Measurements from ENCODE around the gene OR52I2. TPM values are rescaled to one million over a fixed set of nuclear protein-coding genes. Genes with fewer than 3 reads are reported as not detected.

Gene OR52I2
- not detected for total RNA-seq

DNA sequence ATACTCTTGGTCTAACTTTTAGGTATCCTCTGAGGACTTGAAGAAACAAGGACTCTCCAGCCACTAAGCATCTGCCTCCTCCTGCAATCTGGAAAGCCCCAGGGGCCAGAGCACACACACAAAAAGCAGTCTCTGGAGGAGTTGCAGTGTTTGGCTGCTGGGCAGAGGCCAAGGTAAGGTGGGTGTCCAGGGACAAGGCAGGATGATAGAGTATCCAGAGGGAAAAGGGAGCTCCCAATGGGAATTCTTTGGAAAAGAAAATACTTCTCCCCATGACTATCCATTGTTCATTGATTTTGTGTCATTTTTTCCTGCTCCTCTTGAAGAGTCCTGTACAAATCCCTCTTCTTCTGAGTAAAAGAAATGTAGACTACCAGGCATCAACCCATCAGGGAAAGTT is at the start of gene OR52I2:
Gene OR52I2, plus strand, starts transcription at position 301 of the 400 bp plus-strand sequence.
- no peaks in the 10 kb centered on the region for H3K36me3 Mint-ChIP-seq (ENCODE audit: low read depth)
- ATAC-seq, result no peak
- H3K27ac Mint-ChIP-seq, result no peak within 1 kb of the TSS
- no peak within 1 kb of the TSS for H3K4me3 Mint-ChIP-seq
- DNase-seq, result no peak
- ChIA-PET POLR2A (no interaction called here), CTCF (no interaction called here)
- no peaks in the 10 kb centered on the region for H3K9me3 Mint-ChIP-seq (ENCODE audit: insufficient read depth)
- no peaks in the 10 kb centered on the region for H3K4me1 Mint-ChIP-seq (ENCODE audit: low read depth)
- peaks cover 37% of the 10 kb centered on the region for H3K27me3 Mint-ChIP-seq (ENCODE audit: low read depth)

DNA sequence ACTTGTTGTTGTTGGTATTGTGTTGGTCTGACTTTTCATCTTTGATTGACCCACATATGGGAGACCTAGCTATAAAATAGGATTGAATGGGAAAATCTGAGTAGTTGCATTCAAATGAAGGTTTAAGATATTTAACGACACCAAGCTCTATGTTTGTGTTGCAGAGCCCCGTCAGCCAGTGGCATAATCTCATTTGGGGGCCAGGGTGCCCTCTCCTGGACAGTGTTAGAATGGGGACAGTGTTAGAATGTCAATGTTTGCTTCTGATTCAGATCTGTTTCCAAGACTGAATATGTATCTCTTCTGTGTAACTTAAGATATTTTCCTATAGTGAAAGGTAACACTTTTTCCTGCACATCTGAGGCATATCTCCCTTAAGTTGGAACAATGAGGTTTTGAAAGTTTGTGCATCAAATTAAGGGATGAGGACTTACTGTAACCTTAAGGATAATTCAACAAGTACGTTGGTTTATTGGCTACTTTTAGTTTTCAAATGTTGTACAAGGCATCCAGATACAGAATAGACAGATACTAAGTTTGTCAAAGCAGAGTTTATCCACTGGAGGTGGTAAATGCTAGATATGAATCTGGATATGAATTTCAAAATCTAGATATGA is 41.8 kb upstream of the OR52I2 start:
- H3K4me3 Mint-ChIP-seq, result no peak overlapping the region
- H3K27ac Mint-ChIP-seq, result no peak overlapping the region
- H3K36me3 Mint-ChIP-seq (ENCODE audit: low read depth), result no peaks in the 10 kb centered on the region
- ATAC-seq (peak; percentile 70), DNase-seq (peak; percentile 61)
- H3K27me3 Mint-ChIP-seq (ENCODE audit: low read depth), result peaks cover 16% of the 10 kb centered on the region
- H3K9me3 Mint-ChIP-seq (ENCODE audit: insufficient read depth), result no peaks in the 10 kb centered on the region
- POLR2A ChIA-PET, result no interaction called here
- CTCF ChIA-PET, result interaction anchor here (0.6 to 9.5 kb wide), 11 partner anchors 10 to 357 kb away, joined by 3 to 109 read pairs (median 4); no protein-coding TSS in a partner anchor
- H3K4me1 Mint-ChIP-seq (ENCODE audit: low read depth), result no peaks in the 10 kb centered on the region

DNA sequence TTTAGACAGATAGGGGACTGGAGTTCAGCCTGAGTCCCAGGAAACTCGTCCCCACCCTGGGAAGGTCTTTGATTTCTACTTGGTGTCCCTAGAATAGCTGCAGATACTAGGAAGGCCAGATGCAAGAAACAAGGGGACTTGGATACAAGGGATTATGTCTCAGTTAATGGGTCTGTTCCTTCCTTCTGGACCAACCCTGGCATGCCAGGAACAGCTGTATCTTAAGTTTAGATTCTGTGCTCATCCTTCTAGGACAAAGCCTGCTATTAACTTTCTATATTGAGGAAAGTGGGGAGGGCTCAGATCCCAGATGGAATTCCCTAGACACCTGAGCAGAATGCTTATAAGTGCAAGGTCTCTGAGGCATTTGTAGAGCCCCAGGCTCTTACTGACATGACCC is 40.5 kb upstream of the OR52I2 start:
- Mint-ChIP-seq H3K27me3 (ENCODE audit: low read depth) (peaks cover 11% of the 10 kb centered on the region), H3K36me3 (ENCODE audit: low read depth) (no peaks in the 10 kb centered on the region), H3K9me3 (ENCODE audit: insufficient read depth) (no peaks in the 10 kb centered on the region), H3K4me1 (ENCODE audit: low read depth) (no peaks in the 10 kb centered on the region), H3K4me3 (no peak overlapping the region), H3K27ac (no peak overlapping the region)
- ATAC-seq (no peak), DNase-seq (no peak)
- ChIA-PET POLR2A (no interaction called here), CTCF (interaction anchor here (9.5 kb wide), 1 partner anchor 354 kb away, joined by 109 read pairs; no protein-coding TSS in a partner anchor)

DNA sequence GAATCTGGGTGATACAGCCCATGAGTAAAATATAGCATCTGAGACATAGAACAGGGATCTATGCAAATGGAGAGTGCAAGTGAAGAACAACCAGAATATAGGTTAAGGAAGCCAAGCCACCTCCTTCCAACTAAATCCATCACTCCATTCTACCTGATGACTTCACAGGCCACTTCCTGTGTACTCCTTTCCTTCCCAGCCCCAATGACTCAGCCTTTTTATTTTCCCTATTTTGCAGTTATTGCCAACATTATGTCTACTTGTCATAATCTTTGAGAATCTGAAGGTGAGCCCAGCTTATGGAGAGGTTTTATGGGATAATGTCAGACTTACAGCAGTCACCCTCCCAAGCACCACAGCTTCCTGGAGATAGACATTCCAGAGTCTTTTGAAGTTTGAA is 38.0 kb upstream of the OR52I2 start:
- Mint-ChIP-seq H3K27ac (no peak overlapping the region), H3K4me1 (ENCODE audit: low read depth) (no peaks in the 10 kb centered on the region), H3K27me3 (ENCODE audit: low read depth) (peaks cover 11% of the 10 kb centered on the region), H3K36me3 (ENCODE audit: low read depth) (no peaks in the 10 kb centered on the region), H3K9me3 (ENCODE audit: insufficient read depth) (no peaks in the 10 kb centered on the region), H3K4me3 (no peak overlapping the region)
- CTCF ChIA-PET, result interaction anchor here (9.5 kb wide), 1 partner anchor 357 kb away, joined by 109 read pairs; no protein-coding TSS in a partner anchor
- no peak for DNase-seq
- no peak for ATAC-seq
- POLR2A ChIA-PET, result interaction anchor here (0.6 kb wide), 1 partner anchor 434 kb away, joined by 3 read pairs; no protein-coding TSS in a partner anchor

DNA sequence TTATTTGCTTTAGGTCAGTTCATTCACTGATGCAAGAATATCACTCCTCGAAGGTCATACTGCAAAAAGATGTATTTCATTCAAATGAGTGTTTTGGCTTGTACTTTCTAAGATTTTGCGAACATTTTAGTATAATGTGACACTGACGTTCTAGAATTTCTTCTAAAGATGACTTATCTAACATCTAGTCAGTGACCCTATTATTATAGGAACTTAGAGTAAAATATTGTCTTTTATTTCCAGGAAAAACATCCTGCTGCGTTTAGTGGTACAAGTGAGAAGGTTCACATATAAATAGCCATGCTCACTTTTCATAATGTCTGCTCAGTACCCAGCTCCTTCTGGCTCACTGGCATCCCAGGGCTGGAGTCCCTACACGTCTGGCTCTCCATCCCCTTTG is 36.7 kb upstream of the OR52I2 start, which contains the start of gene OR52M1:
Gene OR52M1, plus strand, starts transcription at position 301 of the 400 bp plus-strand sequence. Its CDS starts 0 bp downstream, at position 301.
- no peak for DNase-seq
- no peak within 1 kb of the TSS for H3K27ac Mint-ChIP-seq
- no peak within 1 kb of the TSS for H3K4me3 Mint-ChIP-seq

DNA sequence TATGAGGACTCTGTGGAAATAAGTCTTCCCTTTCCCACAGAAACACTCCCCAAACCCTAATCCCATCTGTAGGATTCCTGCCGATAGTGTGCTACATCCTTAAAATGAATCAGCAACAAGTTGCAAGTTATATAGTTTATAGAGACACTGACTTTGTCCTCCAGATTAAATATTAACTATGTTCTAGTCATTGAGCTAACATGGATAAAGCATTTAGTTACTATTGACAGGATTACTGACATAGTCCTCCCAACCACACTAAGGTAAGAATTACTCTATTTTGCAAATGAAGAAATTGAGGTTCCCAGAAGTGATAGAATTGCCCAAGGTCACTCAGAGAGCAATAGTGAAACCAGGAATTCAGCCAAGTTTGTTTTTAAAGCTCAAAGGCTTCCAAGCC is 34.7 kb upstream of the OR52I2 start:
- no peak overlapping the region for H3K27ac Mint-ChIP-seq
- DNase-seq (no peak), ATAC-seq (no peak)
- H3K4me1 Mint-ChIP-seq (ENCODE audit: low read depth), result no peaks in the 10 kb centered on the region
- no peaks in the 10 kb centered on the region for H3K9me3 Mint-ChIP-seq (ENCODE audit: insufficient read depth)
- ChIA-PET CTCF (interaction anchor here (9.5 kb wide), 1 partner anchor 360 kb away, joined by 109 read pairs; no protein-coding TSS in a partner anchor), POLR2A (no interaction called here)
- H3K4me3 Mint-ChIP-seq, result no peak overlapping the region
- H3K27me3 Mint-ChIP-seq (ENCODE audit: low read depth), result peaks cover 13% of the 10 kb centered on the region
- no peaks in the 10 kb centered on the region for H3K36me3 Mint-ChIP-seq (ENCODE audit: low read depth)

More for the DNA sequence above, 36.7 kb upstream of the OR52I2 start, which contains the start of gene OR52M1:
- no peak for ATAC-seq
- Mint-ChIP-seq H3K27me3 (ENCODE audit: low read depth) (peaks cover 15% of the 10 kb centered on the region), H3K36me3 (ENCODE audit: low read depth) (no peaks in the 10 kb centered on the region), H3K9me3 (ENCODE audit: insufficient read depth) (no peaks in the 10 kb centered on the region), H3K4me1 (ENCODE audit: low read depth) (no peaks in the 10 kb centered on the region)
- ChIA-PET CTCF (interaction anchor here (9.5 kb wide), 1 partner anchor 358 kb away, joined by 109 read pairs; no protein-coding TSS in a partner anchor), POLR2A (no interaction called here)

DNA sequence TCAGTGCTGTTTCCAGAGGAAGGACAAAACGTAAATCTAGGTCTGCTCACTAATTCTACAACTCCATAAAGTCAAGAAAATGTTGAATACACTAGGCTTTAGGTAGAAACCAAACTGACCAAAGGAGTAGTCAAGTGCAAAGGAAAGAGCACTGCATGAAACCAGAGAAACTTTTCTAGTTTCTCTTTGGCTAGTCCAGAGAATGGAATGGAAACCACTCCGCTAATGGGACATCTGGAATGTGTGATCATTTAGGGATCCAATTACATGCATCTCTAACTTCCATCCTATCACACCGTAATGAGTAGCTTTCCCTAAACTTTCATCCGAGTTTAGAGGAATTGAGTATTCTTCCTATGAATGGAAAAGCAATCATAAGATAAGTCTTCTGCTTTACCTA is 34.1 kb upstream of the OR52I2 start:
- Mint-ChIP-seq H3K27me3 (ENCODE audit: low read depth) (peaks cover 8% of the 10 kb centered on the region), H3K27ac (no peak overlapping the region), H3K4me1 (ENCODE audit: low read depth) (no peaks in the 10 kb centered on the region), H3K36me3 (ENCODE audit: low read depth) (no peaks in the 10 kb centered on the region), H3K4me3 (no peak overlapping the region), H3K9me3 (ENCODE audit: insufficient read depth) (no peaks in the 10 kb centered on the region)
- ChIA-PET POLR2A (no interaction called here), CTCF (no interaction called here)
- ATAC-seq (no peak), DNase-seq (no peak)

DNA sequence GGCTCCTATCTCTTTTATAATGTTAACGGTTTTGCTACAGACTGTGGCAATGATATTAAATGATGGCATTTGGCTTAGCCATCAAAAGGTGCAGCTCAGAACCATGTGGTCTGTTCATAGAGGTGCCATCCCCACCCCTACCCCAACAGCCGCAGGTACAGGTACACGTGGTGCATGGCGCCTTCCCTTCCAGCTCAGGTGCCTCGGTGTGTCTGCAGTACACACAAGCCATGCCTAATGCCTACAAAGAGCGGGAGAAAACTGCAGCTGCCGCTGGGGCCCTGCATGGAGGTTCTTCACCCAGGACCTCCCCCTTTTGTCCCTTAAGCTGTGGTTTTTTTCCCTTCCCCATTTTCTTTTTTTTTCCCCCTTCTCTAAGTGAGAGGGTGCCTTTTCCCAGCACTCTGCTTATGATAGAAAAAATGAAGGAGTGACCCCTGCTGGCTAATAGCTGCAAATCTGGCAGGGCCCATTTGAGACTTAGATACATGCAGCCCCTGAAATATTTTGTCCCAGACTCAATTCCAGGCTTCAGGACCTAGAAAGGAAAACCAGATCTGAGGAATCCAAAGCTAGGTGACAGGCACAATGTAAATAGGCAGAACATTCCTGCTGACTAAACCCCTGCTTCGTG is 30.1 kb upstream of the OR52I2 start:
- no peaks in the 10 kb centered on the region for H3K4me1 Mint-ChIP-seq (ENCODE audit: low read depth)
- H3K9me3 Mint-ChIP-seq (ENCODE audit: insufficient read depth), result no peaks in the 10 kb centered on the region
- no peak overlapping the region for H3K27ac Mint-ChIP-seq
- no peak for ATAC-seq
- POLR2A ChIA-PET, result no interaction called here
- CTCF ChIA-PET, result interaction anchor here (0.7 to 2.7 kb wide), 4 partner anchors 35 to 369 kb away, joined by 3 to 13 read pairs (median 4); no protein-coding TSS in a partner anchor
- no peak for DNase-seq
- H3K36me3 Mint-ChIP-seq (ENCODE audit: low read depth), result no peaks in the 10 kb centered on the region
- H3K27me3 Mint-ChIP-seq (ENCODE audit: low read depth), result peaks cover 8% of the 10 kb centered on the region
- no peak overlapping the region for H3K4me3 Mint-ChIP-seq

DNA sequence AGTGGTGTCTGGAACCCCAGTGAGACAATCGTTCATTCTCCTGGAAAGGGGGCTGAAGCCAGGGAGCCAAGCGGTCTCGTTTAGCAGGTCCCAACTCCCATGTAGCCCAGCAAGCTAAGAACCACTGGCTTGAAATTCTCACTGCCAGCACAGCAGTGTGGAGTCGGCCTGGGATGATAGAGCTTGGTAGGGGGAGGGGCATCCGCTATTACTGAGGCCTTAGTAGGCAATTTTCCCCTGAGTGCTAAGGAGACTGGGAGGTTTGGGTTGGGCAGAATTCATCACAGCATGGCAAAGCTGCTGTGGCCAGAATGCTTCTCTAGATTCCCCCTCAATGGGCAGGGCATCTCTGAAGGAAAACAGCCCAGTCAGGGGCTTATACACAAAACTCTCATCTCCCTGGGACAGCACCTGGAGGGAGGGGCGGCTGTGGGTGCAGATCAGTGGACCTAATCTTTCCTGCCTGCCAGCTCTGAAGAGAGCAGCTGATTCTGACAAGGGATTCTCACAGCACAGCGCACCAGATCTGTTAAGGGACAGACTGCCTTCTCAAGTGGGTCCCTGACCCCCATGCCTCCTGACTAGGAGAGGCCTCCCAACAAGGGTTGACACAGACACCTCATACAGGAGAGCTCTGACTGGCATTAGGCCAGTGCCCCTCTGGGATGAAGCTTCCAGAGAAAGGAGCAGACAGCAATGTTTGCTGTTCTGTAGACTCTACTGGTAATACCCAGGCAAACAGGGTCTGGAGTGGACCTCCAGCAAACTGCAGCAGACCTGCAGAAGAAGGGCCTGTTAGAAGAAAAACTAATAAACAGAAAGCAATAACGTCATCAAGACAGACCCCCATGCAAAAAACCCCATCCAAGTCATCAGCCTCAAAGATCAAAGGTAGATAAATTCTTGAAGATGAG is 21.8 kb upstream of the OR52I2 start:
- no peak for DNase-seq
- Mint-ChIP-seq H3K36me3 (ENCODE audit: low read depth) (no peaks in the 10 kb centered on the region), H3K27me3 (ENCODE audit: low read depth) (peaks cover 19% of the 10 kb centered on the region), H3K9me3 (ENCODE audit: insufficient read depth) (peaks cover 6% of the 10 kb centered on the region), H3K4me1 (ENCODE audit: low read depth) (no peaks in the 10 kb centered on the region), H3K27ac (no peak overlapping the region), H3K4me3 (no peak overlapping the region)
- ChIA-PET POLR2A (no interaction called here), CTCF (no interaction called here)
- no peak for ATAC-seq

DNA sequence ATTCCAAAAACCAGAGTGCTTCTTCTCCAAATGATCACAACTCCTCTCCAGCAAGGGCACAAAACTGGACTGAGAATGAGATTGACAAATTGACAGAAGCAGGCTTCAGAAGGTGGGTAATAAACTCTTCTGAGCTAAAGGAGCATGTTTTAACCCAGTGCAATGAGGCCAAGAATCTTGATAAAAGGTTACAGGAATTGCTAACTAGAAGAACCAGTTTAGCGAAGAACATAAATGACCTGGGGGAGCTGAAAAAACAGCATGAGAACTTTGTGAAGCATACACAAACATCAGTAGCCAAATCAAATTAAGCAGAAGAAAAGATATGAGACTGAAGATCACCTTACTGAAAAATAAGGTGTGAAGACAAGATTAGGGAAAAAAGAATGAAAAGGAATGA is 21.1 kb upstream of the OR52I2 start:
- H3K4me3 Mint-ChIP-seq, result no peak overlapping the region
- ATAC-seq, result no peak
- H3K27me3 Mint-ChIP-seq (ENCODE audit: low read depth), result peaks cover 19% of the 10 kb centered on the region
- H3K27ac Mint-ChIP-seq, result no peak overlapping the region
- ChIA-PET POLR2A (no interaction called here), CTCF (no interaction called here)
- no peaks in the 10 kb centered on the region for H3K4me1 Mint-ChIP-seq (ENCODE audit: low read depth)
- H3K9me3 Mint-ChIP-seq (ENCODE audit: insufficient read depth), result peaks cover 6% of the 10 kb centered on the region
- H3K36me3 Mint-ChIP-seq (ENCODE audit: low read depth), result no peaks in the 10 kb centered on the region
- DNase-seq, result no peak

DNA sequence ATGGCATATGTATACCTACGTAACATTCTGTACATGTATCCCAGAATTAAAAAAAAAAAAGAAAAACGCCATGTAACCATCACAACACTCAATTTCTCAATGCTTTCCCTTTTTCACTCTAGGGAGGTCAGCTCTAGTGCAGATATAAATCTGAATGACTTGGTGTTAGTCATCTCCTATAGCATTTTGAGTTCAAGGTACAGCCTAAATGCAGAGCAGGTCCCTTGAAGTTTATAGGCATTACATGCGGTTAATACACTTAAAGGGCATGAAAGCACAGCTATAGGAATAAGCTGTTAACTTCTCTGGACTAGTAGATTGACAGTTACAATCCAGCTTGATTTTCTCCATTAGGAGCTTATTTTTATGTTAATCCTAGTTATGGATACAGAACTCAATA is 16.2 kb upstream of the OR52I2 start:
- Mint-ChIP-seq H3K27me3 (ENCODE audit: low read depth) (peaks cover 21% of the 10 kb centered on the region), H3K9me3 (ENCODE audit: insufficient read depth) (peaks cover 6% of the 10 kb centered on the region), H3K4me3 (no peak overlapping the region), H3K36me3 (ENCODE audit: low read depth) (no peaks in the 10 kb centered on the region), H3K4me1 (ENCODE audit: low read depth) (no peaks in the 10 kb centered on the region), H3K27ac (no peak overlapping the region)
- ATAC-seq (no peak), DNase-seq (no peak)
- ChIA-PET POLR2A (no interaction called here), CTCF (interaction anchor here (1.7 kb wide), 1 partner anchor 26 kb away, joined by 3 read pairs; no protein-coding TSS in a partner anchor)

DNA sequence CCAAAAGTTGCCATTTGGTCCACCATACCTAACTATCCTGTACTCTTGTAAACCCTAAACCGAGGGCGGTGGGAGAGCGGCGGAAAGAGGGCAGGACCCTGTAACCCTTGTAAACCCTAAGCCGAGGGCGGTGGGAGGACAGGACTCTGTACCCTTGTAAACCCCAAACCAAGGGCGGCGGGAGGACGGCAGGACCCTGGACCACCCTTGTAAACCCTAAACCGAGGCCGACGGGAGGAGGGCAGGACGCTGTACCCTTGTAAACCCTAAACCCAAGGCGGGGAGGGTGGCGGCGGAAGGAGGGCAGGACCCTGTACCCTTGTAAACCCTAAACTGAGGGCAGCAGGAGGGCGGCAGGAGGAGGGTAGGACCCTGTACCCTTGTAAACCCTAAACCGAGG is 12.5 kb upstream of the OR52I2 start:
- H3K27ac Mint-ChIP-seq, result no peak overlapping the region
- peaks cover 2% of the 10 kb centered on the region for H3K27me3 Mint-ChIP-seq (ENCODE audit: low read depth)
- no peak for DNase-seq
- CTCF ChIA-PET, result no interaction called here
- no peak for ATAC-seq
- H3K4me1 Mint-ChIP-seq (ENCODE audit: low read depth), result no peaks in the 10 kb centered on the region
- H3K9me3 Mint-ChIP-seq (ENCODE audit: insufficient read depth), result peaks cover 5% of the 10 kb centered on the region
- POLR2A ChIA-PET, result no interaction called here
- H3K36me3 Mint-ChIP-seq (ENCODE audit: low read depth), result no peaks in the 10 kb centered on the region
- no peak overlapping the region for H3K4me3 Mint-ChIP-seq

Data from activated CD8-positive, alpha-beta T cell treated with anti-CD3 and anti-CD28 coated beads, Interleukin-2, amount 10 ng/mL, durations not matched to agents 7 days and 5 days (primary cell).